SHP77 (cell line): ENCODE results near the gene ACKR3.

Experiments
- DNase-seq, 2 experiments: peaks; one replicate each; lab custom pipeline; 2025; lab: John Stamatoyannopoulos, UW

The ACKR3 gene

DNA sequence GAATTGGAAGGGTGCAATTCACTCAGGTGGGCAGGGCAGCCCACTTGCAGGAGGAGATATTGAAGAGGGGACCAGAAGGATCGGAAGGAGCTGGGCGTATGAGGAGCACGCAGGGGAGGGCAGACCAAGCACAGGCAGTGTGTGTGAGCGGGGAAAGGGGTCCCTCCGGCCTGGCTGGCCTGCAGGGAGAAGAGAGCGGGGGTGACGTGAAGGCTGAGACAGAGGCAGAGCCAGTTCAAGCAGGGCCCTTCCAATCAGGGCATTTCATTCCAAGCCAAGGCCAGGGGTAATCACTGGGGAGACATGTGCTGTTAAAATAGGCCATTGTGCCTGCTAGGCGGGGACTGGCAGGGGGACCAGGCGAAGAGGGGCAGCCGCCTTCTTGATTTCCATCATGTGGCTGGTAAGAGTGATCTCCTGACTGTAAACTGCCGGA, 62.2 kb downstream of the ACKR3 start:
- no peak for DNase-seq
